Right lobe of liver (tissue), 6 donors: Measurements from ENCODE around the gene TENM3. TPM values are rescaled to one million over a fixed set of nuclear protein-coding genes. Genes with fewer than 3 reads are reported as not detected.

Experiments
- ATAC-seq, 4 donors: fragments of 200-7000 bp; cut with Tn5 transposase; one replicate each; pipeline ENCODE4 v1.9.1; 2020; ENCODE audit warnings: mild to moderate bottlenecking in 4 of 4, moderate library complexity in 4 of 4
- DNase-seq, 3 donors: peaks; one replicate each; pipeline ENCODE4 v3.0.0-alpha.2; 2020
- H3K27ac ChIP-seq, 3 donors: fragments of 200-600 bp; one replicate each; pipeline ENCODE4 v1.8.0; 2022
- H3K27me3 ChIP-seq, 2 donors: fragments of 200-600 bp; one replicate each; pipeline ENCODE4 v1.8.0; 2022
- H3K36me3 ChIP-seq, 4 donors: fragments of 200-600 bp; sonication (generic) in 1 of 4; one replicate each; pipeline versions ENCODE4 v1.5.1 to v1.8.0; 2017 to 2022; ENCODE audit warnings: control low read depth in 1 of 4
- H3K4me1 ChIP-seq, 4 donors: fragments of 200-600 bp; sonication (generic) in 1 of 4; one replicate each; pipeline versions ENCODE4 v1.5.1 to v1.8.0; 2017 to 2022; ENCODE audit warnings: control low read depth in 1 of 4
- H3K4me3 ChIP-seq, 3 donors: fragments of 200-600 bp; one replicate each; pipeline ENCODE4 v1.8.0; 2022
- H3K9me3 ChIP-seq, 4 donors: fragments of 200-600 bp; sonication (generic) in 1 of 4; one replicate each; pipeline versions ENCODE4 v1.5.1 to v1.8.0; 2017 to 2022; ENCODE audit warnings: control low read depth in 1 of 4
- POLR2A ChIP-seq: fragments of 450-650 bp; IDR thresholded peaks from one replicate; pipeline ENCODE4 v1.6.1; 2017; ENCODE audit warnings: antibody characterized with exemption, mild to moderate bottlenecking
- WGBS: methylation state at CpG from one replicate; pipeline ENCODE4 v1.1.6; 2018; ENCODE audit warnings: low coverage, low lambda C conversion rate; ENCODE audit not compliant: insufficient coverage; ENCODE audit errors: missing lambda C conversion rate; 5-methylcytosine and 5-hydroxymethylcytosine counted together
- intact Hi-C, 2 donors: fragments of 100-400 bp; cut with DNase I; formaldehyde crosslinking; loops; one replicate each; pipeline versions ENCODE4 v1.11.2 to v1.14.1; 2022
- total RNA-seq, 6 experiments: library from RNA; depleted of rRNA in 2 of 6; stranded (reverse); fragments of >200 nt in 2 of 6; fragmentation: NEBNext Ultra II Directional in 3 of 6; extraction: Animal tissue kit (Norgen Biotek cat#: 25700) in 3 of 6; gene quantifications; one replicate each; pipeline versions ENCODE4 v1.1.0 to v1.2.4, GENCODE V29; 2016 to 2023
- TF ChIP-seq, protein P1 (sequence below), 4 donors: fragments of 200-600 bp in 3 of 4; fragments of 450-650 bp in 1 of 4; IDR thresholded peaks; one replicate each; pipeline versions ENCODE4 v1.5.1 to v1.8.0; 2016 to 2022; ENCODE audit warnings: antibody characterized with exemption in 4 of 4, mild to moderate bottlenecking in 2 of 4
- donor health status: DM: no; HTN: yes; CAD: no.
- donor health status: DM: no; HTN: no; CAD: no.
- donor health status: DM: no; HTN: no; CAD: no.
- donor health status: DM: no; HTN: yes; CAD: no.
- donor health status: DM: no; HTN: yes; CAD: no.

The TENM3 gene
- total RNA-seq, 6 experiments from 2014 or later = 0.06 to 3.0 (median 1.1) TPM

DNA sequence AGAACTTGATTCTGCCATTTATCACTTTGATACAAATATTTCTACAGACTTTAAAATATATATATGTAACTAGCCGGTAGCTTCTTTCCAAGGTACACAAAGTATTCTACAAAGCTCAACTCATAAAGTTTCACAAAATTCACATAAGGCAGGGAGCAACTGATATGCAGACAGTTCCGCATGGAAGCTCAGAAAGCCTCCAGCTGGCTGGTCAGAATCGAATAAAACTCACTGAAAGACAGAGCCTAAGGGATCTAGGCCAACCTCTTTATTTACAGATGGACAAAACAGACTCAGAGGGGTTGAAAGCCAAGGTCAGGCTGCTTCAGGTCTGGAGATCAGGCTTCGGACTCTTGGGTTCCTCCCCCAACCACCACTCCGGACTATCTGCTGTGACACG lies 543.8 kb downstream of the TENM3 start:
- Histone ChIP-seq H3K9me3 (no peaks in the 10 kb centered on the region), H3K36me3 (no peaks in the 10 kb centered on the region), H3K27me3 (no peaks in the 10 kb centered on the region), H3K4me3 (no peak overlapping the region), H3K27ac (no peak overlapping the region), H3K4me1 (no peaks in the 10 kb centered on the region)
- TF ChIP-seq POLR2A = no peak
- TF ChIP-seq, protein P1, sequence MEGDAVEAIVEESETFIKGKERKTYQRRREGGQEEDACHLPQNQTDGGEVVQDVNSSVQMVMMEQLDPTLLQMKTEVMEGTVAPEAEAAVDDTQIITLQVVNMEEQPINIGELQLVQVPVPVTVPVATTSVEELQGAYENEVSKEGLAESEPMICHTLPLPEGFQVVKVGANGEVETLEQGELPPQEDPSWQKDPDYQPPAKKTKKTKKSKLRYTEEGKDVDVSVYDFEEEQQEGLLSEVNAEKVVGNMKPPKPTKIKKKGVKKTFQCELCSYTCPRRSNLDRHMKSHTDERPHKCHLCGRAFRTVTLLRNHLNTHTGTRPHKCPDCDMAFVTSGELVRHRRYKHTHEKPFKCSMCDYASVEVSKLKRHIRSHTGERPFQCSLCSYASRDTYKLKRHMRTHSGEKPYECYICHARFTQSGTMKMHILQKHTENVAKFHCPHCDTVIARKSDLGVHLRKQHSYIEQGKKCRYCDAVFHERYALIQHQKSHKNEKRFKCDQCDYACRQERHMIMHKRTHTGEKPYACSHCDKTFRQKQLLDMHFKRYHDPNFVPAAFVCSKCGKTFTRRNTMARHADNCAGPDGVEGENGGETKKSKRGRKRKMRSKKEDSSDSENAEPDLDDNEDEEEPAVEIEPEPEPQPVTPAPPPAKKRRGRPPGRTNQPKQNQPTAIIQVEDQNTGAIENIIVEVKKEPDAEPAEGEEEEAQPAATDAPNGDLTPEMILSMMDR (IDR thresholded peaks at IDR 0.05) = no peak
- WGBS = 79% methylated on average over 5 of the region's 6 CpGs
- DNase-seq = no peak
- ATAC-seq = no peak
- intact Hi-C loops = no loop called here

GRCh38 chr4:182788201-182788600 lies 545.0 kb downstream of the TENM3 start:
- intact Hi-C loops = no loop called here
- H3K27ac ChIP-seq = no peak overlapping the region
- TF ChIP-seq POLR2A = no peak
- TF ChIP-seq, protein P1 (IDR thresholded peaks at IDR 0.05) = no peak
- 82% methylated on average over 7 of the region's 7 CpGs for WGBS
- H3K4me1 ChIP-seq = no peaks in the 10 kb centered on the region
- no peak for DNase-seq
- no peak overlapping the region for H3K4me3 ChIP-seq
- ATAC-seq = no peak
- H3K27me3 ChIP-seq = no peaks in the 10 kb centered on the region
- no peaks in the 10 kb centered on the region for H3K36me3 ChIP-seq
- no peaks in the 10 kb centered on the region for H3K9me3 ChIP-seq

- intact Hi-C loops = no loop called here
- Histone ChIP-seq H3K27me3 (no peaks in the 10 kb centered on the region), H3K4me1 (no peaks in the 10 kb centered on the region), H3K36me3 (no peaks in the 10 kb centered on the region), H3K4me3 (no peak overlapping the region), H3K9me3 (no peaks in the 10 kb centered on the region), H3K27ac (no peak overlapping the region)
- 85% methylated on average over 7 of the region's 7 CpGs for WGBS
- DNase-seq (no peak), ATAC-seq (no peak)
- TF ChIP-seq POLR2A = no peak
- TF ChIP-seq, protein P1 (IDR thresholded peaks at IDR 0.05) = no peak
Observed at GRCh38 chr4:182789529-182789928, 546.3 kb downstream of the TENM3 start.

- ATAC-seq (no peak), DNase-seq (no peak)
- H3K4me1 ChIP-seq = no peaks in the 10 kb centered on the region
- H3K4me3 ChIP-seq = no peak overlapping the region
- WGBS = 60% methylated on average over 6 of the region's 6 CpGs
- no peak for TF ChIP-seq POLR2A
- TF ChIP-seq, protein P1 (IDR thresholded peaks at IDR 0.05) = no peak
- H3K27me3 ChIP-seq = no peaks in the 10 kb centered on the region
- H3K36me3 ChIP-seq = no peaks in the 10 kb centered on the region
- H3K27ac ChIP-seq = no peak overlapping the region
- intact Hi-C loops = no loop called here
- H3K9me3 ChIP-seq = no peaks in the 10 kb centered on the region
Observed at GRCh38 chr4:182795446-182796238, 552.4 kb downstream of the TENM3 start.
